Measurements from ENCODE around the gene CSNK1A1.

- no peak for TF ChIP-seq TAF1 (IDR thresholded peaks at IDR 0.05; ENCODE audit: borderline replicate concordance, insufficient read depth, low read length)
- no peak for TF ChIP-seq POLR2AphosphoS5 (IDR thresholded peaks at IDR 0.05; ENCODE audit: low read depth, low read length)
- no peak for TF ChIP-seq REST (IDR thresholded peaks at IDR 0.05; ENCODE audit: insufficient read depth in 1 of 2, low read depth in 2 of 2, low read length in 2 of 2)
Observed at GRCh38 chr5:149473441-149473840, 77.8 kb downstream of the CSNK1A1 start.

All from PFSK-1 (cell line).